HL-60 (cell line): ENCODE measurements around the gene ATG5.

Source experiments
- DNase-seq, 2 experiments: peaks; one replicate each; pipeline ENCODE4 v3.0.0-alpha.2; 2010 to 2020; ENCODE audit warnings: low read depth in 1 of 2, low spot score in 1 of 2
- H3K27ac ChIP-seq: fragments of 250-450 bp; sonication (Bioruptor Pico); replicated peaks from 2 replicates; pipeline ENCODE4 v1.5.1; 2020; ENCODE audit warnings: mild to moderate bottlenecking, moderate library complexity
- H3K27me3 ChIP-seq: fragments of 250-450 bp; sonication (Bioruptor Pico); 2 replicates; pipeline ENCODE4 v1.5.1; 2021; ENCODE audit warnings: mild to moderate bottlenecking, moderate library complexity; ENCODE audit not compliant: insufficient read depth, poor library complexity, severe bottlenecking
- H3K4me3 ChIP-seq: replicated peaks from 2 replicates; pipeline ENCODE4 v1.5.1; 2011; ENCODE audit warnings: mild to moderate bottlenecking, control low read depth, low read length; ENCODE audit not compliant: insufficient read depth
- GABPA ChIP-seq: IDR thresholded peaks from 2 replicates; pipeline ENCODE4 v1.6.1; 2012; ENCODE audit warnings: low read depth
- POLR2AphosphoS5 ChIP-seq: IDR thresholded peaks from 2 replicates; pipeline ENCODE4 v1.6.1; 2012; ENCODE audit warnings: low read depth
- SPI1 ChIP-seq: IDR thresholded peaks from 2 replicates; pipeline ENCODE4 v1.6.1; 2012; ENCODE audit warnings: low read depth, mild to moderate bottlenecking, borderline replicate concordance
- TF ChIP-seq, protein P1 (sequence below): IDR thresholded peaks from 2 replicates; pipeline ENCODE4 v1.6.1; 2012; ENCODE audit warnings: low read depth; ENCODE audit not compliant: insufficient replicate concordance
- TF ChIP-seq, protein P2 (sequence below): IDR thresholded peaks from one replicate; pipeline ENCODE4 v1.5.1; 2011; ENCODE audit warnings: low read length, control low read depth, inconsistent platforms; ENCODE audit not compliant: insufficient read depth

ATG5 gene

DNA sequence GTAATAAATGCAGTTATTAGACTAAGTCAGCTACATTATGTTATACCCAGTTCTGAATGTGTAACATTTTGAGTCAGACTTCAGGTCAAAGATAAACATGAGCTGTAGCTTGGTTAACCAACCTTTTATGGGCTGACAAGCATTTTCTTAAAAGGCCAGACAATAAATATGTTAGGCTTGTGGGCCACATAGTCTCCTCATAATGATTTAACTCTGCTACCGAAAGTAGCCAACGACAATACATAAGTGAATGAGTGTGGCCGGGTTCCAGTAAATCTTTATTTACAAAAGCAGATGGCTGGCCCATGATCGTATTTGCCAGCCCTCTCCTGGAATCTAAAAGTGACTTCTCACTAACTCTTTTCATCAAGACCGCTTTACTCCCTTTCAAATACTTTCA lies 49.9 kb downstream of the ATG5 start:
- Histone ChIP-seq H3K27me3 (no peaks in the 10 kb centered on the region), H3K27ac (no peak overlapping the region), H3K4me3 (no peak overlapping the region)
- TF ChIP-seq GABPA: no peak
- TF ChIP-seq POLR2AphosphoS5: no peak
- no peak for TF ChIP-seq SPI1
- TF ChIP-seq, protein P1, sequence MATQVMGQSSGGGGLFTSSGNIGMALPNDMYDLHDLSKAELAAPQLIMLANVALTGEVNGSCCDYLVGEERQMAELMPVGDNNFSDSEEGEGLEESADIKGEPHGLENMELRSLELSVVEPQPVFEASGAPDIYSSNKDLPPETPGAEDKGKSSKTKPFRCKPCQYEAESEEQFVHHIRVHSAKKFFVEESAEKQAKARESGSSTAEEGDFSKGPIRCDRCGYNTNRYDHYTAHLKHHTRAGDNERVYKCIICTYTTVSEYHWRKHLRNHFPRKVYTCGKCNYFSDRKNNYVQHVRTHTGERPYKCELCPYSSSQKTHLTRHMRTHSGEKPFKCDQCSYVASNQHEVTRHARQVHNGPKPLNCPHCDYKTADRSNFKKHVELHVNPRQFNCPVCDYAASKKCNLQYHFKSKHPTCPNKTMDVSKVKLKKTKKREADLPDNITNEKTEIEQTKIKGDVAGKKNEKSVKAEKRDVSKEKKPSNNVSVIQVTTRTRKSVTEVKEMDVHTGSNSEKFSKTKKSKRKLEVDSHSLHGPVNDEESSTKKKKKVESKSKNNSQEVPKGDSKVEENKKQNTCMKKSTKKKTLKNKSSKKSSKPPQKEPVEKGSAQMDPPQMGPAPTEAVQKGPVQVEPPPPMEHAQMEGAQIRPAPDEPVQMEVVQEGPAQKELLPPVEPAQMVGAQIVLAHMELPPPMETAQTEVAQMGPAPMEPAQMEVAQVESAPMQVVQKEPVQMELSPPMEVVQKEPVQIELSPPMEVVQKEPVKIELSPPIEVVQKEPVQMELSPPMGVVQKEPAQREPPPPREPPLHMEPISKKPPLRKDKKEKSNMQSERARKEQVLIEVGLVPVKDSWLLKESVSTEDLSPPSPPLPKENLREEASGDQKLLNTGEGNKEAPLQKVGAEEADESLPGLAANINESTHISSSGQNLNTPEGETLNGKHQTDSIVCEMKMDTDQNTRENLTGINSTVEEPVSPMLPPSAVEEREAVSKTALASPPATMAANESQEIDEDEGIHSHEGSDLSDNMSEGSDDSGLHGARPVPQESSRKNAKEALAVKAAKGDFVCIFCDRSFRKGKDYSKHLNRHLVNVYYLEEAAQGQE: no peak
- TF ChIP-seq, protein P2, sequence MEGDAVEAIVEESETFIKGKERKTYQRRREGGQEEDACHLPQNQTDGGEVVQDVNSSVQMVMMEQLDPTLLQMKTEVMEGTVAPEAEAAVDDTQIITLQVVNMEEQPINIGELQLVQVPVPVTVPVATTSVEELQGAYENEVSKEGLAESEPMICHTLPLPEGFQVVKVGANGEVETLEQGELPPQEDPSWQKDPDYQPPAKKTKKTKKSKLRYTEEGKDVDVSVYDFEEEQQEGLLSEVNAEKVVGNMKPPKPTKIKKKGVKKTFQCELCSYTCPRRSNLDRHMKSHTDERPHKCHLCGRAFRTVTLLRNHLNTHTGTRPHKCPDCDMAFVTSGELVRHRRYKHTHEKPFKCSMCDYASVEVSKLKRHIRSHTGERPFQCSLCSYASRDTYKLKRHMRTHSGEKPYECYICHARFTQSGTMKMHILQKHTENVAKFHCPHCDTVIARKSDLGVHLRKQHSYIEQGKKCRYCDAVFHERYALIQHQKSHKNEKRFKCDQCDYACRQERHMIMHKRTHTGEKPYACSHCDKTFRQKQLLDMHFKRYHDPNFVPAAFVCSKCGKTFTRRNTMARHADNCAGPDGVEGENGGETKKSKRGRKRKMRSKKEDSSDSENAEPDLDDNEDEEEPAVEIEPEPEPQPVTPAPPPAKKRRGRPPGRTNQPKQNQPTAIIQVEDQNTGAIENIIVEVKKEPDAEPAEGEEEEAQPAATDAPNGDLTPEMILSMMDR: no peak
- DNase-seq: no peak

DNA sequence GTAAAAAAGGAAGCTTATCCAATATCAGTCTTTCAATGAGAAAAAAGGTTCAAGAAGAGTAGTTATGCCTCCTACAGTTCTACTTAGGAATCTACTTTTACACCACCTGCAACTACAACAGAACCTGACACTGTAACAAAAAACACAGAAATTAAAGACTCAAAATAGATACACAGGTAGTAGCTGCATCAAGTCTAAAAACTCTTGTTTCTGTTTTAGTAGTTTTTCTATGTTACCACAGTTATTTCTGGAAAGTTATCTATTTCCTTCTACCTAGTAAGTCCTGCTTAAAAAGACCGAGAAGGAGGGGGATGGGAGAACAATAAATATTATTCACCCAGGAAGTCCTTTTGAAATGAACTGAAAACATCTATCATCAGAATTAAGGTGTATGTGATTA lies 52.5 kb downstream of the ATG5 start:
- no peak overlapping the region for H3K27ac ChIP-seq
- no peaks in the 10 kb centered on the region for H3K27me3 ChIP-seq
- H3K4me3 ChIP-seq: no peak overlapping the region
- TF ChIP-seq, protein P2: no peak
- TF ChIP-seq POLR2AphosphoS5: no peak
- TF ChIP-seq, protein P1: no peak
- no peak for TF ChIP-seq GABPA
- TF ChIP-seq SPI1: no peak
- DNase-seq: no peak

DNA sequence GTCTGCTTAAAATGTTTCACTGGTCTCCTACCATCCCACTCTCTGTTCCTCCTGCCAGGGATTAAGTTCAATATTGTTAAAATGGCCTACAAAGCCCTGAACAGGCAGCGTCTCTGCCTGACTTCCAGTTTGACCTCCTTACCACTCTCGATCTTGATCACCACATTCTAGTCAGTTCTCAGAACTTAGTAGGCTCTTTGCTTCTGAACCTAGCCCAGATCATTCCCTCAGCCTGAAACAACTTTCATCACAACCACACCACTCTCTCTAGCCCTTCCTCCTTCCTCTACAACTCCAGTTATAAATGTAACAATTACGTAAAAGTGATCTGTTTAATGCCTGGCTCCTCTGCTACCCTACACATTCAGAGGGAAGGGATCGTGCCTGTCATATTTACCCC lies 53.3 kb downstream of the ATG5 start:
- TF ChIP-seq SPI1 (no peak), GABPA (no peak), POLR2AphosphoS5 (no peak)
- TF ChIP-seq, protein P1: no peak
- TF ChIP-seq, protein P2: no peak
- Histone ChIP-seq H3K27ac (no peak overlapping the region), H3K4me3 (no peak overlapping the region), H3K27me3 (no peaks in the 10 kb centered on the region)
- DNase-seq: no peak
